K562 (cell line): ENCODE results near the gene MICAL2. TPM values are rescaled to one million over a fixed set of nuclear protein-coding genes. Genes with fewer than 3 reads are reported as not detected.

Experiments used
- ATAC-seq: fragments of 200-7000 bp; cut with Tn5 transposase; 3 replicates; pipeline ENCODE4 v1.9.1; 2020; ENCODE audit warnings: moderate library complexity
- BruUV-seq: library from RNA; stranded (reverse); fragments of 400-500 nt; replicated peaks from 2 replicates; lab custom pipeline; 2021; lab: Mats Ljungman, UMichigan
- CTCF ChIA-PET: fragments of 300-600 bp; formaldehyde crosslinking; extraction: SDS; loops from one replicate; lab custom pipeline; 2021; ENCODE audit warnings: low intra/inter-chr PET ratio; lab: Yijun Ruan, JAX
- POLR2A ChIA-PET: fragments of 300-600, 350-650 bp; sonication (Branson Sonifier 250); formaldehyde crosslinking; extraction: SDS; loops from one replicate; lab custom pipeline; 2021; ENCODE audit warnings: antibody characterized with exemption, inconsistent platforms; lab: Yijun Ruan, JAX
- DNase-seq, 4 experiments: peaks; one replicate each; pipeline versions ENCODE4 v3.0.0 to v3.0.0-alpha.2; 2011 to 2018; ENCODE audit warnings: low spot score in 3 of 4, mixed read lengths in 3 of 4; ENCODE audit errors: extremely low read depth in 1 of 4
- FAIRE-seq: peaks from 2 replicates; lab custom pipeline; 2011; peaks lifted over from hg19 to GRCh38; lab: Jason Lieb, UNC
- H2AFZ ChIP-seq: 2 replicates; pipeline ENCODE4 v1.6.0; 2011; ENCODE audit warnings: low read depth, low read length, control low read depth, inconsistent platforms
- H3K27ac ChIP-seq: fragments of 200-600 bp; 3 replicates; pipeline ENCODE4 v1.8.0; 2011; ENCODE audit warnings: low read depth, mild to moderate bottlenecking, control low read depth, inconsistent platforms, low read length, moderate library complexity, mixed read lengths; ENCODE audit errors: extremely low read depth
- H3K27me3 ChIP-seq, 2 experiments: fragments of 300-600 bp in 1 of 2; 2 replicates in 1 of 2; 3 replicates in 1 of 2; pipeline versions ENCODE4 v1.6.0 to v1.8.0; 2011; ENCODE audit warnings: inconsistent platforms in 2 of 2, low read length in 2 of 2, mild to moderate bottlenecking in 1 of 2, mixed read lengths in 1 of 2, moderate library complexity in 1 of 2; ENCODE audit not compliant: control insufficient read depth in 2 of 2, insufficient read depth in 2 of 2
- H3K36me3 ChIP-seq: fragments of 300-600 bp; 3 replicates; pipeline ENCODE4 v1.8.0; 2011; ENCODE audit warnings: mild to moderate bottlenecking, low read length, inconsistent platforms; ENCODE audit not compliant: control insufficient read depth, insufficient read depth
- H3K4me1 ChIP-seq, 2 experiments: fragments of 200-600 bp in 1 of 2; replicated peaks in 1 of 2; 2 replicates in 1 of 2; 3 replicates in 1 of 2; pipeline versions ENCODE4 v1.5.1 to v1.8.0; 2011; ENCODE audit warnings: inconsistent platforms in 2 of 2, low read length in 2 of 2, mild to moderate bottlenecking in 1 of 2, mixed read lengths in 1 of 2, moderate library complexity in 1 of 2; ENCODE audit not compliant: control insufficient read depth in 2 of 2, insufficient read depth in 2 of 2
- H3K4me2 ChIP-seq: 2 replicates; pipeline ENCODE4 v1.6.1; 2011; ENCODE audit warnings: low read length, control low read depth, inconsistent platforms, mixed read lengths; ENCODE audit not compliant: insufficient read depth
- H3K4me3 ChIP-seq: fragments of 200-600 bp; sonication (generic), shearing (Covaris generic); 2 replicates; pipeline ENCODE4 v1.5.1; 2016; ENCODE audit warnings: control low read depth, inconsistent platforms
- H3K79me2 ChIP-seq: fragments of 200-600 bp; 3 replicates; pipeline ENCODE4 v1.8.0; 2011; ENCODE audit warnings: low read length, inconsistent platforms; ENCODE audit not compliant: control insufficient read depth, insufficient read depth
- H3K9ac ChIP-seq, 2 experiments: 2 replicates each; pipeline versions ENCODE4 v1.6.0 to v1.6.1; 2011; ENCODE audit warnings: low read depth in 2 of 2, low read length in 2 of 2, control low read depth in 1 of 2, inconsistent platforms in 1 of 2, mild to moderate bottlenecking in 1 of 2, mixed read lengths in 1 of 2; ENCODE audit not compliant: insufficient read depth in 1 of 2
- H3K9me1 ChIP-seq: one replicate; pipeline ENCODE4 v1.6.0; 2011; ENCODE audit warnings: inconsistent platforms, mild to moderate bottlenecking, low read length, moderate library complexity; ENCODE audit not compliant: control insufficient read depth, insufficient read depth
- H3K9me3 ChIP-seq: replicated peaks from 2 replicates; pipeline ENCODE4 v1.5.1; 2011; ENCODE audit warnings: low read depth, low read length, inconsistent platforms; ENCODE audit not compliant: control insufficient read depth, insufficient read depth
- H4K20me1 ChIP-seq: replicated peaks from 2 replicates; pipeline ENCODE4 v1.6.1; 2011; ENCODE audit warnings: low read length, inconsistent platforms, mixed read lengths; ENCODE audit not compliant: control insufficient read depth, insufficient read depth
- BRF1 ChIP-seq: IDR thresholded peaks from 3 replicates; pipeline ENCODE4 v1.6.1; 2011; ENCODE audit warnings: borderline replicate concordance, mild to moderate bottlenecking; ENCODE audit not compliant: insufficient read length; ENCODE audit errors: extremely low read depth
- WGBS: fragments of 100-300 bp; shearing (Covaris generic); methylation state at CpG from one replicate; pipeline ENCODE4 v1.1.6; 2016; ENCODE audit warnings: low coverage, mixed read lengths; ENCODE audit not compliant: insufficient coverage; ENCODE audit errors: missing lambda C conversion rate; 5-methylcytosine and 5-hydroxymethylcytosine counted together
- in situ Hi-C: fragments of 300-500 bp; cut with MboI; formaldehyde crosslinking; loops from 4 replicates; pipeline ENCODE4 v1.15.0; 2018; ENCODE audit warnings: inconsistent platforms, mixed read lengths
- intact Hi-C: fragments of 100-400 bp; cut with micrococcal nuclease; formaldehyde crosslinking; loops from 2 replicates; pipeline ENCODE4 v1.14.2; 2022
- polyA plus RNA-seq, 8 experiments: library from polyadenylated mRNA; depleted of rRNA in 4 of 8; stranded (reverse) in 5 of 8; unstranded in 3 of 8; fragments of >200 nt; fragmentation: Nextera tagmentation in 2 of 8; fragmentation: Illumina TruSeq in 1 of 8; extraction: Ambion mirVana in 2 of 8; extraction: Trizol in 1 of 8; gene quantifications; 2 replicates each; pipeline versions ENCODE4 v1.2.1 to v1.2.3, GENCODE V29; 2011 to 2014; ENCODE audit warnings: inconsistent platforms in 1 of 8, missing spikeins in 1 of 8
- total RNA-seq, 7 experiments: library from RNA; depleted of rRNA in 6 of 7; stranded (reverse); fragments of >200 nt in 6 of 7; fragmentation: Illumina TruSeq in 2 of 7; extraction: Trizol in 2 of 7; gene quantifications; 2 replicates each; pipeline versions ENCODE4 v1.2.1 to v1.2.3, GENCODE V29; 2011 to 2021; ENCODE audit warnings: low replicate concordance in 1 of 7

The MICAL2 gene
- total and polyA plus RNA-seq, 9 of the 15 experiments (the other 6 are each of a cell fraction or from before 2014, with no cell fraction given): 4.7 to 64.2 (median 33.6) TPM

DNA sequence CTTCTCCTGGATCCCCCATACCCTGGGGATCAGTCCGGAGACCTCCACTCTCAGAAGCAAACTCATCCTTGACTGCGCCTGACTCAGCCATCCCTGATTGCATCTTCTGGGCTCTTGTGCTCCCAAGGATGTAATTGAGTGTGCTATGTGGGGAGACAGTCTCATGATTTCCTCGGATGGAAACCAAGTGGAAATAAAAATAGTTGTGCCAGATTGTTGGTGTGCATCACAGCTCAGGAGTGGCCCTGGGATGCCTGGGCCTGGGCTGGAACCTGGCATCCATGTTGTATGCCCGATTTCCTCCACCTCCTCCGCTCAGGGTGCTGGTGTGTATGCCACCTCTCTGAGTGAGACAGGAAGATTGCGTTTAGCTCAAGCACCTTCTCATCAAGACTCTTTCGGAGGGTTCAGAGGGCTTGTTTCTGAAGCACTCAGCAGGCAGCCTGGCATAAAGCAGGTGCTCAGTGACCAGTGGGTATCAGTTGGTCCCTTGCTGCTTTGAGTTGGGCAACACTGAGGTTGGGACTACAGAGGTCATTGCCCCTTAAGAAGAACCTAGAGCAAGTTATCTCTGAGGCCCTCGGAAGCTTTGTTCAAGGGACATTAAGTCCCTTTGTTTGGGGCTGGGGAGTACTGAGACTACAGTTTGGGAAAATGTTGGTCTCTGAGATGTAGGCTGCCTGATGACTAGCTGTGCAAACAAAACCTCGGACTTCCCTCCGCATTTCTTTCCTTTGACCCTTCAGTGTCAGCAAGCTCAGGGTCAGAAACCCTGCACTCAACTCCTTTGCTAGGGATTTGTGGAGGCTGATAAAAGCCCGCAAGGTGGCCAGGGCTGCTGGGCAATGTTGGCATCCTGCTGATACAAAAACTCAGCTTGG lies 24.8 kb upstream of the MICAL2 start:
- no peak for ATAC-seq
- TF ChIP-seq BRF1: no peak
- TF ChIP-seq, all 486 proteins: peak for 0
- Histone ChIP-seq H3K79me2 (no peaks in the 10 kb centered on the region), H3K9ac (no peak overlapping the region; a peak in 1 of 4 replicates), H3K27me3 (peaks cover 0 to 9% of the 10 kb centered on the region in 2 experiments; a peak in 1 of 5 replicates), H3K27ac (no peak overlapping the region), H3K4me1 (peaks cover 10 to 14% of the 10 kb centered on the region in 2 experiments), H4K20me1 (no peaks in the 10 kb centered on the region), H3K36me3 (no peaks in the 10 kb centered on the region), H3K9me3 (no peaks in the 10 kb centered on the region), H2AFZ (no peak overlapping the region), H3K4me3 (no peak overlapping the region), H3K9me1 (no peaks in the 10 kb centered on the region), H3K4me2 (no peak overlapping the region)
- CTCF ChIA-PET: no interaction called here
- no TSS peak for BruUV-seq
- intact Hi-C loops: no loop called here
- FAIRE-seq: no peak
- POLR2A ChIA-PET: interaction anchor here (0.6 to 0.9 kb wide), 3 partner anchors 19 to 1165 kb away, joined by 3 to 4 read pairs (median 3); no protein-coding TSS in a partner anchor
- DNase-seq: no peak
- 15% methylated on average over 11 of the region's 11 CpGs for WGBS
- in situ Hi-C loops: loop anchor here (5.0 kb wide), 1 partner anchor 147 kb away; no protein-coding TSS in a partner anchor
